HL-60/S4 treated with phorbol 12-myristate 13-acetate at 8.2 ng/mL for 4 days and 3 days (cell line): ENCODE measurements around the gene SH2D3C.

Experiments
- in situ Hi-C: fragments of 300-500 bp; cut with MboI; formaldehyde crosslinking; loops from 2 replicates; pipeline ENCODE4 v1.15.0; 2022; ENCODE audit warnings: low sequenced_read_pairs

Gene SH2D3C

GRCh38 chr9:127722055-127722745, 56.3 kb downstream of the SH2D3C start:
- in situ Hi-C loops: no loop called here

- in situ Hi-C loops: no loop called here
Measured at GRCh38 chr9:127721391-127721821, 57.1 kb downstream of the SH2D3C start.

- in situ Hi-C loops: no loop called here
Measured at GRCh38 chr9:127720865-127721227, 57.6 kb downstream of the SH2D3C start.

GRCh38 chr9:127720031-127720864, 58.2 kb downstream of the SH2D3C start:
- in situ Hi-C loops: no loop called here

- in situ Hi-C loops: no loop called here
Measured at GRCh38 chr9:127717766-127718165, 60.7 kb downstream of the SH2D3C start.

GRCh38 chr9:127716412-127716811, 62.1 kb downstream of the SH2D3C start:
- in situ Hi-C loops: no loop called here

GRCh38 chr9:127715470-127716337, 62.8 kb downstream of the SH2D3C start, which contains the start of the genes PTRH1 and TTC16:
Gene PTRH1, minus strand, starts transcription at chr9:127715663. Its CDS starts 24 bp downstream, at chr9:127715639.
Gene TTC16, plus strand, starts transcription at chr9:127716079. Its CDS starts 67 bp downstream, at chr9:127716146.
- in situ Hi-C loops: no loop called here

- in situ Hi-C loops: no loop called here
Measured at GRCh38 chr9:127714951-127715469, 63.5 kb downstream of the SH2D3C start.

- in situ Hi-C loops: no loop called here
Measured at GRCh38 chr9:127714020-127714750, 64.3 kb downstream of the SH2D3C start.

GRCh38 chr9:127712867-127713266, 65.6 kb downstream of the SH2D3C start:
- in situ Hi-C loops: no loop called here

- in situ Hi-C loops: no loop called here
Measured at GRCh38 chr9:127712371-127712770, 66.1 kb downstream of the SH2D3C start.

- in situ Hi-C loops: no loop called here
Measured at GRCh38 chr9:127711831-127712274, 66.6 kb downstream of the SH2D3C start.

- in situ Hi-C loops: no loop called here
Measured at GRCh38 chr9:127711226-127711701, 67.2 kb downstream of the SH2D3C start.

- in situ Hi-C loops: no loop called here
Measured at GRCh38 chr9:127710204-127710783, 68.2 kb downstream of the SH2D3C start.

GRCh38 chr9:127708952-127709587, 69.4 kb downstream of the SH2D3C start:
- in situ Hi-C loops: no loop called here

- in situ Hi-C loops: no loop called here
Measured at GRCh38 chr9:127707766-127708165, 70.7 kb downstream of the SH2D3C start.

GRCh38 chr9:127706836-127707241, 71.6 kb downstream of the SH2D3C start, which contains the start of gene CFAP157:
Gene CFAP157, plus strand, starts transcription at chr9:127706988. Its CDS starts 44 bp downstream, at chr9:127707032.
- in situ Hi-C loops: no loop called here

GRCh38 chr9:127705577-127706379, 72.7 kb downstream of the SH2D3C start:
- in situ Hi-C loops: no loop called here
